GM19351 (cell line): ENCODE measurements around the gene ATG101.
A peak's percentile ranks its signal among the peaks of the same experiment; 100 is the strongest.

Experiments used
- ATAC-seq: cut with Tn5 transposase; IDR thresholded peaks from one replicate; pipeline ENCODE4 v1.9.1; 2021; ENCODE audit warnings: mild to moderate bottlenecking, moderate library complexity; ENCODE audit not compliant: unreplicated experiment

The ATG101 gene

GRCh38 chr12:52041695-52042123, 28.1 kb upstream of the ATG101 start:
- ATAC-seq = no peak

- ATAC-seq = no peak
Measured at GRCh38 chr12:52042706-52043385, 26.9 kb upstream of the ATG101 start.

GRCh38 chr12:52043386-52044212, 26.2 kb upstream of the ATG101 start:
- ATAC-seq = no peak

GRCh38 chr12:52044292-52044983, 25.3 kb upstream of the ATG101 start:
- no peak for ATAC-seq

- ATAC-seq = no peak
Measured at GRCh38 chr12:52045794-52046199, 24.0 kb upstream of the ATG101 start.

GRCh38 chr12:52046859-52047258, 22.9 kb upstream of the ATG101 start:
- no peak for ATAC-seq

- no peak for ATAC-seq
Measured at GRCh38 chr12:52049286-52049685, 20.5 kb upstream of the ATG101 start.

- ATAC-seq = no peak
Measured at GRCh38 chr12:52049688-52050087, 20.1 kb upstream of the ATG101 start.

- ATAC-seq = no peak
Measured at GRCh38 chr12:52050116-52050757, 19.5 kb upstream of the ATG101 start.

GRCh38 chr12:52050758-52051541, 18.8 kb upstream of the ATG101 start, which contains the start of gene NR4A1:
Gene NR4A1 (plus strand): TSS chr12:52051442. CDS start chr12:52054329, 2,887 bp downstream.
- ATAC-seq = peak; percentile 82

GRCh38 chr12:52052468-52053186, 17.2 kb upstream of the ATG101 start:
- ATAC-seq = no peak

- ATAC-seq = no peak
Measured at GRCh38 chr12:52053536-52054209, 16.1 kb upstream of the ATG101 start.

- no peak for ATAC-seq
Measured at GRCh38 chr12:52054231-52054832, 15.4 kb upstream of the ATG101 start.

- no peak for ATAC-seq
Measured at GRCh38 chr12:52054833-52055730, 14.7 kb upstream of the ATG101 start.

GRCh38 chr12:52055731-52056711, 13.8 kb upstream of the ATG101 start:
- ATAC-seq = no peak
